Loucy (cell line): ENCODE data around the gene TACC2.

ENCODE experiments used
- H2AFZ ChIP-seq: fragments of 200-600 bp; sonication (generic); 2 replicates; pipeline ENCODE4 v1.6.0; 2016; ENCODE audit warnings: antibody characterized with exemption, mild to moderate bottlenecking, low read length, moderate library complexity
- H3F3A ChIP-seq: fragments of 200-600 bp; 2 replicates; pipeline ENCODE4 v1.6.0; 2016; ENCODE audit warnings: antibody characterized with exemption, low read depth, mild to moderate bottlenecking
- H3K27me3 ChIP-seq: fragments of 200-600 bp; sonication (generic); 2 replicates; pipeline ENCODE4 v1.6.1; 2014; ENCODE audit warnings: low read length, mild to moderate bottlenecking; ENCODE audit not compliant: insufficient read depth, poor library complexity, severe bottlenecking
- H3K36me3 ChIP-seq: fragments of 200-600 bp; sonication (generic); 2 replicates; pipeline ENCODE4 v1.6.1; 2016; ENCODE audit warnings: low read length; ENCODE audit not compliant: insufficient read depth
- H3K4me1 ChIP-seq: fragments of 200-600 bp; sonication (generic); 2 replicates; pipeline ENCODE4 v1.5.1; 2014; ENCODE audit warnings: low read length, mild to moderate bottlenecking; ENCODE audit not compliant: insufficient read depth, poor library complexity, severe bottlenecking
- H3K4me2 ChIP-seq: fragments of 200-600 bp; sonication (generic); 2 replicates; pipeline ENCODE4 v1.6.0; 2014; ENCODE audit warnings: antibody characterized with exemption, low read length, low read depth, mild to moderate bottlenecking; ENCODE audit not compliant: poor library complexity, severe bottlenecking
- H3K4me3 ChIP-seq: fragments of 200-600 bp; sonication (generic); 2 replicates; pipeline ENCODE4 v1.5.1; 2014; ENCODE audit warnings: low read length, mild to moderate bottlenecking, mixed read lengths; ENCODE audit not compliant: poor library complexity, severe bottlenecking
- H3K79me2 ChIP-seq: fragments of 200-600 bp; sonication (generic); 2 replicates; pipeline ENCODE4 v1.6.1; 2014; ENCODE audit warnings: low read length; ENCODE audit not compliant: insufficient read depth
- H3K9ac ChIP-seq: fragments of 200-600 bp; sonication (generic); 2 replicates; pipeline ENCODE4 v1.6.0; 2014; ENCODE audit warnings: mild to moderate bottlenecking, low read depth, low read length, moderate library complexity; ENCODE audit not compliant: poor library complexity, severe bottlenecking
- H3K9me2 ChIP-seq: fragments of 200-600 bp; sonication (generic); replicated peaks from 2 replicates; pipeline ENCODE4 v1.6.1; 2016; ENCODE audit warnings: low read depth, low read length, mixed read lengths
- H3K9me3 ChIP-seq: fragments of 200-600 bp; sonication (generic); 2 replicates; pipeline ENCODE4 v1.6.1; 2014; ENCODE audit warnings: mild to moderate bottlenecking, antibody characterized with exemption, low read length, low read depth; ENCODE audit not compliant: insufficient read depth
- H4K20me1 ChIP-seq: fragments of 200-600 bp; sonication (generic); 2 replicates; pipeline ENCODE4 v1.6.0; 2014; ENCODE audit warnings: antibody characterized with exemption, low read length, mild to moderate bottlenecking; ENCODE audit not compliant: insufficient read depth, poor library complexity, severe bottlenecking
- EZH2phosphoT487 ChIP-seq: fragments of 200-600 bp; IDR thresholded peaks from 2 replicates; pipeline ENCODE4 v1.6.1; 2018; ENCODE audit warnings: antibody characterized with exemption, mild to moderate bottlenecking, moderate library complexity, borderline replicate concordance
- TF ChIP-seq, protein P1 (sequence below): fragments of 200-600 bp; sonication (generic); conservative IDR thresholded peaks from 2 replicates; pipeline ENCODE4 v1.5.1; 2014; ENCODE audit warnings: mild to moderate bottlenecking, antibody characterized with exemption, low read length

The TACC2 gene

DNA sequence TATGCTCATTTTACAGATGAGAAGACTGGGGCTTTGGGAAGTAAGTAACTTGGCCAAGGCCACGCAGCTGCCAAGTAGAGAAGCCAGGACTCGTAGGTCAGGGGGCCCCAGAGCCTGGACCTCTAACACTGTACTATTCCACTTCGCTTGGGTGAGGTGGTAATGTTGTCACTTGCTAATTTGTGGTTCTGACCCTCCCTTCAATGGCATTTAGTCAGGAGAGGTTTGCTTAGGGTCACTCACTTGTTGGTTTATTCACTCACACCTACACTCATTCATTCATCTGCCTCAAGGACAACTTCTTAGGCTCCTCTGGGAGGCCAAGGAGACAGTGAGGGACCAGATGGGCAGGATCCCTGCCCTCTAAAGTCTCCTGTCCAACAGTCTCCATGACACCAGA is 303.4 kb downstream of the TACC2 start:
- Histone ChIP-seq H3K9me2 (no peaks in the 10 kb centered on the region), H3K4me3 (no peak overlapping the region), H3F3A (no peaks in the 10 kb centered on the region), H4K20me1 (no peaks in the 10 kb centered on the region), H3K79me2 (no peaks in the 10 kb centered on the region), H3K36me3 (no peaks in the 10 kb centered on the region), H3K9me3 (no peaks in the 10 kb centered on the region), H3K27me3 (no peaks in the 10 kb centered on the region), H3K9ac (no peak overlapping the region), H3K4me2 (no peak overlapping the region), H2AFZ (no peak overlapping the region), H3K4me1 (no peaks in the 10 kb centered on the region)
- TF ChIP-seq EZH2phosphoT487 = no peak
- TF ChIP-seq, protein P1, sequence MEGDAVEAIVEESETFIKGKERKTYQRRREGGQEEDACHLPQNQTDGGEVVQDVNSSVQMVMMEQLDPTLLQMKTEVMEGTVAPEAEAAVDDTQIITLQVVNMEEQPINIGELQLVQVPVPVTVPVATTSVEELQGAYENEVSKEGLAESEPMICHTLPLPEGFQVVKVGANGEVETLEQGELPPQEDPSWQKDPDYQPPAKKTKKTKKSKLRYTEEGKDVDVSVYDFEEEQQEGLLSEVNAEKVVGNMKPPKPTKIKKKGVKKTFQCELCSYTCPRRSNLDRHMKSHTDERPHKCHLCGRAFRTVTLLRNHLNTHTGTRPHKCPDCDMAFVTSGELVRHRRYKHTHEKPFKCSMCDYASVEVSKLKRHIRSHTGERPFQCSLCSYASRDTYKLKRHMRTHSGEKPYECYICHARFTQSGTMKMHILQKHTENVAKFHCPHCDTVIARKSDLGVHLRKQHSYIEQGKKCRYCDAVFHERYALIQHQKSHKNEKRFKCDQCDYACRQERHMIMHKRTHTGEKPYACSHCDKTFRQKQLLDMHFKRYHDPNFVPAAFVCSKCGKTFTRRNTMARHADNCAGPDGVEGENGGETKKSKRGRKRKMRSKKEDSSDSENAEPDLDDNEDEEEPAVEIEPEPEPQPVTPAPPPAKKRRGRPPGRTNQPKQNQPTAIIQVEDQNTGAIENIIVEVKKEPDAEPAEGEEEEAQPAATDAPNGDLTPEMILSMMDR = no peak

DNA sequence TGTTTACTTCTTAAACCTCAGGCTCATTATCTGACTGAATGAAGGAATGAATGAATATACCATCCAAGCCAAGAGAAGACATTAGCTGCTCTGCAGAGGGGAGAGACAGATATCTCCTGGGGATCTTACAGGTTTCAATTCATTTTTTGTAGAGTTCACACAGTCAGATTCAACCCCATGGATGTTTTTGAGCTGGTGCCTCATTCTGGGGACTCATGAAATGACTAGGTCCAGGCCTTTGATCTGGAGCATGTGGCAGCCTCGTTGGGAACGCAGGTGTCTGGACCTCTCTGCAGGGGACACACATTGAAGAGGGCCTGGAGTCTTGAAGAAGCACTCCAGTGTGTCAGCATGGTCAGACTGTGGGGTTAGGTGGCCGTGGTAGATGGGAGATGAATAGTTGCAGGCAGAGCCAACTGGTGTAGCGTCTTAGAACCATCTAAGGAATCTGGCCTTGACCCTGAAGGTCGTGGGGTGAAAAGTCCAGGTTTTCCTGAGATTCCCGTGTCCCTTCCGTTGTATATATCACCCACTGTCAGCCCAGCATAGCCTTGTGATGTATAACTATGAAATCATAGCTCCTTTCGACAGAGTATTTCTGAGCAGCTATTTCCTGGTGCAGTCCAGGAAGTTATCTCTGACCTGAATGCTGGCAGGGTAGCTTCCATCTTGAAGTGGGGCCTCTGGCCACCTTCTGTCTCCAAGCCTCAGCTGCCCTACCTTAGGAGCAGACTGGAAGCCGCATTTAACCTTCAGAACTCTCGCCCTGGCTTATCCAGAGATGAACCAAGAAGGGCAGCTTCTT is 304.4 kb downstream of the TACC2 start:
- TF ChIP-seq, protein P1 = no peak
- TF ChIP-seq EZH2phosphoT487 = no peak
- no peaks in the 10 kb centered on the region for H3K79me2 ChIP-seq
- H3K9me2 ChIP-seq = no peaks in the 10 kb centered on the region
- H3K36me3 ChIP-seq = no peaks in the 10 kb centered on the region
- H2AFZ ChIP-seq = no peak overlapping the region
- no peaks in the 10 kb centered on the region for H3F3A ChIP-seq
- H3K4me2 ChIP-seq = no peak overlapping the region
- no peaks in the 10 kb centered on the region for H3K4me1 ChIP-seq
- H3K27me3 ChIP-seq = no peaks in the 10 kb centered on the region
- no peaks in the 10 kb centered on the region for H4K20me1 ChIP-seq
- no peak overlapping the region for H3K4me3 ChIP-seq
- no peaks in the 10 kb centered on the region for H3K9me3 ChIP-seq
- H3K9ac ChIP-seq = no peak overlapping the region

DNA sequence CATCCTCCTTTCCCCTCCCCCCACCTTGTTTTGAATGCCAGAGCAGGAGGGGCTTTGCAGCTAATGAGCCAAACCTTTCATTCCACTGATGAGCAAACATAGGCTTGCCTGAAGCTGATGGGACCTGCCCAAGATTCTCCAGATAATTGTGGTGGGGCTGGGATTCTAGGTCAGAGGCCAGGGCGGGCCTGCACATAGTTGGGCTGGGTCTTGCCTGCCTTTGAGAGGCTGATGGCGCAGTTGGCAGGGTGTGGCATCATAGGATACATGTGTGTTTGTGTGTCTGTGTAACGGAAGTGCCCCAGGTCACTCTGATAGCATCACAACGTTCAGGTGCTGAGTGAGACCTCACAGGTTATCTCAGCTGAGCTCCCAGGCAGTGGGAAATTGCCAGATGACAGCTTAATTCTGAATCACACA is 305.0 kb downstream of the TACC2 start:
- H3K9ac ChIP-seq = no peak overlapping the region
- no peaks in the 10 kb centered on the region for H3K79me2 ChIP-seq
- no peaks in the 10 kb centered on the region for H3K36me3 ChIP-seq
- H3K9me2 ChIP-seq = no peaks in the 10 kb centered on the region
- no peak for TF ChIP-seq EZH2phosphoT487
- TF ChIP-seq, protein P1 = no peak
- no peaks in the 10 kb centered on the region for H3K27me3 ChIP-seq
- no peaks in the 10 kb centered on the region for H3K4me1 ChIP-seq
- H2AFZ ChIP-seq = no peak overlapping the region
- no peak overlapping the region for H3K4me2 ChIP-seq
- H3F3A ChIP-seq = no peaks in the 10 kb centered on the region
- no peak overlapping the region for H3K4me3 ChIP-seq
- no peaks in the 10 kb centered on the region for H3K9me3 ChIP-seq
- H4K20me1 ChIP-seq = no peaks in the 10 kb centered on the region
